ENCODE data around the gene HS6ST3. TPM values are rescaled to one million over a fixed set of nuclear protein-coding genes. Genes with fewer than 3 reads are reported as not detected.

The HS6ST3 gene
- total and polyA plus RNA-seq, 2 donors (not counting 1 experiment from before 2014, with no cell fraction given), result not detected

GRCh38 chr13:96238241-96238640 lies 148.3 kb downstream of the HS6ST3 start:
- Histone ChIP-seq H3K27me3 (ENCODE audit: control insufficient read depth, insufficient read depth, low read length) (no peaks in the 10 kb centered on the region), H3K4me3 (replicated peaks in 1 of 4; ENCODE audit: control extremely low read depth in 1 of 4, insufficient read depth in 1 of 4, low read depth in 3 of 4, low read length in 4 of 4) (no peak overlapping the region), H3K4me1 (ENCODE audit: control insufficient read depth, extremely low read depth, insufficient read depth, low read length) (no peaks in the 10 kb centered on the region), H2AFZ (ENCODE audit: low read length) (no peak overlapping the region), H3K4me2 (ENCODE audit: extremely low read depth, insufficient read depth, low read length) (no peak overlapping the region), H4K20me1 (ENCODE audit: control insufficient read depth, extremely low read depth, insufficient read depth, low read length) (no peaks in the 10 kb centered on the region), H3K79me2 (ENCODE audit: control insufficient read depth, insufficient read depth, low read length) (no peaks in the 10 kb centered on the region), H3K36me3 (ENCODE audit: control insufficient read depth, insufficient read depth, low read length) (no peaks in the 10 kb centered on the region), H3K9me3 (ENCODE audit: control insufficient read depth, insufficient read depth, low read depth, low read length) (no peaks in the 10 kb centered on the region), H3K9ac (ENCODE audit: insufficient read depth, low read length) (no peak overlapping the region), H3K27ac (ENCODE audit: insufficient read depth, low read length) (no peak overlapping the region)
- DNase-seq (ENCODE audit: low read depth in 2 of 2), result no peak
- TF ChIP-seq EZH2 (IDR thresholded peaks at IDR 0.05; ENCODE audit: low read length, missing control alignments), result no peak
- TF ChIP-seq CTCF (conservative IDR thresholded peaks at IDR 0.05 in 1 of 2, IDR thresholded peaks at IDR 0.05 in 1 of 2; ENCODE audit: low read depth in 1 of 2, low read length in 2 of 2), result no peak

GRCh38 chr13:96238861-96239260 lies 149.0 kb downstream of the HS6ST3 start:
- Histone ChIP-seq H3K4me1 (ENCODE audit: control insufficient read depth, extremely low read depth, insufficient read depth, low read length) (no peaks in the 10 kb centered on the region), H3K36me3 (ENCODE audit: control insufficient read depth, insufficient read depth, low read length) (no peaks in the 10 kb centered on the region), H3K4me3 (replicated peaks in 1 of 4; ENCODE audit: control extremely low read depth in 1 of 4, insufficient read depth in 1 of 4, low read depth in 3 of 4, low read length in 4 of 4) (no peak overlapping the region), H2AFZ (ENCODE audit: low read length) (no peak overlapping the region), H3K4me2 (ENCODE audit: extremely low read depth, insufficient read depth, low read length) (no peak overlapping the region), H3K9me3 (ENCODE audit: control insufficient read depth, insufficient read depth, low read depth, low read length) (no peaks in the 10 kb centered on the region), H3K9ac (ENCODE audit: insufficient read depth, low read length) (no peak overlapping the region), H3K27ac (ENCODE audit: insufficient read depth, low read length) (no peak overlapping the region), H3K79me2 (ENCODE audit: control insufficient read depth, insufficient read depth, low read length) (no peaks in the 10 kb centered on the region), H3K27me3 (ENCODE audit: control insufficient read depth, insufficient read depth, low read length) (no peaks in the 10 kb centered on the region), H4K20me1 (ENCODE audit: control insufficient read depth, extremely low read depth, insufficient read depth, low read length) (no peaks in the 10 kb centered on the region)
- TF ChIP-seq EZH2 (IDR thresholded peaks at IDR 0.05; ENCODE audit: low read length, missing control alignments), result no peak
- TF ChIP-seq CTCF (conservative IDR thresholded peaks at IDR 0.05 in 1 of 2, IDR thresholded peaks at IDR 0.05 in 1 of 2; ENCODE audit: low read depth in 1 of 2, low read length in 2 of 2), result no peak
- DNase-seq (ENCODE audit: low read depth in 2 of 2), result peak in 1 of 2 donors; percentile 68

- Histone ChIP-seq H3K27me3 (ENCODE audit: control insufficient read depth, insufficient read depth, low read length) (no peaks in the 10 kb centered on the region), H3K9me3 (ENCODE audit: control insufficient read depth, insufficient read depth, low read depth, low read length) (no peaks in the 10 kb centered on the region), H3K36me3 (ENCODE audit: control insufficient read depth, insufficient read depth, low read length) (no peaks in the 10 kb centered on the region), H4K20me1 (ENCODE audit: control insufficient read depth, extremely low read depth, insufficient read depth, low read length) (no peaks in the 10 kb centered on the region), H3K27ac (ENCODE audit: insufficient read depth, low read length) (no peak overlapping the region), H2AFZ (ENCODE audit: low read length) (no peak overlapping the region), H3K4me2 (ENCODE audit: extremely low read depth, insufficient read depth, low read length) (no peak overlapping the region), H3K9ac (ENCODE audit: insufficient read depth, low read length) (no peak overlapping the region), H3K4me1 (ENCODE audit: control insufficient read depth, extremely low read depth, insufficient read depth, low read length) (no peaks in the 10 kb centered on the region), H3K79me2 (ENCODE audit: control insufficient read depth, insufficient read depth, low read length) (no peaks in the 10 kb centered on the region), H3K4me3 (replicated peaks in 1 of 4; ENCODE audit: control extremely low read depth in 1 of 4, insufficient read depth in 1 of 4, low read depth in 3 of 4, low read length in 4 of 4) (no peak overlapping the region)
- TF ChIP-seq CTCF (conservative IDR thresholded peaks at IDR 0.05 in 1 of 2, IDR thresholded peaks at IDR 0.05 in 1 of 2; ENCODE audit: low read depth in 1 of 2, low read length in 2 of 2) (no peak), EZH2 (IDR thresholded peaks at IDR 0.05; ENCODE audit: low read length, missing control alignments) (no peak)
- no peak for DNase-seq (ENCODE audit: low read depth in 2 of 2)
Measured at GRCh38 chr13:96243376-96243775, 153.5 kb downstream of the HS6ST3 start.
